HEK293T (cell line): ENCODE measurements around the gene PKP2.

ENCODE experiments used
- CTCF ChIA-PET: fragments of 350-600 bp; formaldehyde crosslinking; extraction: SDS; loops from one replicate; lab custom pipeline; 2021; ENCODE audit warnings: antibody characterized with exemption, inconsistent platforms; lab: Yijun Ruan, JAX
- POLR2A ChIA-PET: fragments of 350-600 bp; formaldehyde crosslinking; extraction: SDS; loops from one replicate; lab custom pipeline; 2020; ENCODE audit warnings: antibody characterized with exemption, inconsistent platforms; lab: Yijun Ruan, JAX
- DNase-seq: peaks from one replicate; pipeline ENCODE4 v3.0.0; 2012; ENCODE audit warnings: mixed read lengths; ENCODE audit errors: extremely low spot score
- ARNT ChIP-seq: fragments of 450-650 bp; IDR thresholded peaks from 2 replicates; pipeline ENCODE4 v1.6.1; 2017; ENCODE audit warnings: mild to moderate bottlenecking
- BHLHE40 ChIP-seq: fragments of 450-650 bp; IDR thresholded peaks from 2 replicates; pipeline ENCODE4 v1.6.1; 2016; ENCODE audit warnings: mild to moderate bottlenecking, moderate library complexity, borderline replicate concordance
- CTBP1 ChIP-seq: fragments of 450-650 bp; IDR thresholded peaks from 2 replicates; pipeline ENCODE4 v1.6.1; 2016; ENCODE audit warnings: borderline replicate concordance
- ELF4 ChIP-seq: fragments of 450-650 bp; IDR thresholded peaks from 2 replicates; pipeline ENCODE4 v1.6.1; 2017; ENCODE audit warnings: antibody characterized with exemption
- FOXA1 ChIP-seq: fragments of 450-650 bp; IDR thresholded peaks from 2 replicates; pipeline ENCODE4 v1.6.1; 2016; ENCODE audit warnings: mild to moderate bottlenecking
- FOXK2 ChIP-seq: fragments of 450-650 bp; IDR thresholded peaks from 2 replicates; pipeline ENCODE4 v1.6.1; 2016; ENCODE audit warnings: mild to moderate bottlenecking
- FOXM1 ChIP-seq: fragments of 450-650 bp; IDR thresholded peaks from 2 replicates; pipeline ENCODE4 v1.6.1; 2017; ENCODE audit warnings: mild to moderate bottlenecking, borderline replicate concordance
- HDGF ChIP-seq: fragments of 450-650 bp; IDR thresholded peaks from 2 replicates; pipeline ENCODE4 v1.6.1; 2017; ENCODE audit warnings: antibody characterized with exemption, borderline replicate concordance
- L3MBTL2 ChIP-seq: fragments of 450-650 bp; conservative IDR thresholded peaks from 2 replicates; pipeline ENCODE4 v1.6.1; 2016; ENCODE audit warnings: mild to moderate bottlenecking
- LEF1 ChIP-seq: fragments of 450-650 bp; IDR thresholded peaks from 2 replicates; pipeline ENCODE4 v1.6.1; 2017; ENCODE audit warnings: mild to moderate bottlenecking, borderline replicate concordance
- NFRKB ChIP-seq: fragments of 450-650 bp; IDR thresholded peaks from 2 replicates; pipeline ENCODE4 v1.6.1; 2016; ENCODE audit warnings: mild to moderate bottlenecking, moderate library complexity
- SP1 ChIP-seq: fragments of 450-650 bp; IDR thresholded peaks from 2 replicates; pipeline ENCODE4 v1.6.1; 2017
- SUZ12 ChIP-seq: fragments of 450-650 bp; IDR thresholded peaks from 2 replicates; pipeline ENCODE4 v1.6.1; 2016; ENCODE audit warnings: mild to moderate bottlenecking
- TARDBP ChIP-seq: fragments of 450-650 bp; IDR thresholded peaks from 2 replicates; pipeline ENCODE4 v1.6.1; 2016
- ZNF384 ChIP-seq: fragments of 450-650 bp; IDR thresholded peaks from 2 replicates; pipeline ENCODE4 v1.6.1; 2016
- TF ChIP-seq, protein P1 (sequence below): fragments of 450-650 bp; IDR thresholded peaks from 2 replicates; pipeline ENCODE4 v1.6.1; 2016

The PKP2 gene

GRCh38 chr12:32820376-32820931 is 76.1 kb downstream of the PKP2 start:
- POLR2A ChIA-PET = no interaction called here
- TF ChIP-seq ZNF384 = no peak
- CTCF ChIA-PET = no interaction called here
- no peak for DNase-seq

DNA sequence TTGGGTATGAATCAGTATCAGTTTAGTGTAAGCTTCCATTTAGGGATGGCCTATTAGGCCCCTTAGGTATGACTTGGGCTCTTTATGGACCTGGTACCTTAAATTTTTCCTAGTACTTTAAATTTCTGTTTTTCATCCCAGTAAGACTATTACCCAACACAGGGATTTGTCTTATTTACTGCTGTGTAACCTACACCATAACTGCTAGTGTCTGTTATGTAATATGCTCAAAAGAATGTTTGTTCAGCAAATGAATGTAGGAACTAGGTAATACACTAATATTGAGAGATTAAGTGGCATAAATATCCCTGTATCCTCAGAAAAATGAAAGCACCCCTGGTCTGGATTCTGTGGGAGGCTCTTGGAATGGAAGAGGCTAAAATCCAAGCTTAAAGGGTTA is 77.2 kb downstream of the PKP2 start:
- POLR2A ChIA-PET = no interaction called here
- no peak for DNase-seq
- CTCF ChIA-PET = no interaction called here

GRCh38 chr12:32811686-32812392 is 84.7 kb downstream of the PKP2 start:
- DNase-seq = no peak
- ChIA-PET CTCF (no interaction called here), POLR2A (no interaction called here)

More for the DNA sequence above, 77.2 kb downstream of the PKP2 start:
- TF ChIP-seq SUZ12 = no peak
- no peak for TF ChIP-seq FOXK2
- TF ChIP-seq, protein P1, sequence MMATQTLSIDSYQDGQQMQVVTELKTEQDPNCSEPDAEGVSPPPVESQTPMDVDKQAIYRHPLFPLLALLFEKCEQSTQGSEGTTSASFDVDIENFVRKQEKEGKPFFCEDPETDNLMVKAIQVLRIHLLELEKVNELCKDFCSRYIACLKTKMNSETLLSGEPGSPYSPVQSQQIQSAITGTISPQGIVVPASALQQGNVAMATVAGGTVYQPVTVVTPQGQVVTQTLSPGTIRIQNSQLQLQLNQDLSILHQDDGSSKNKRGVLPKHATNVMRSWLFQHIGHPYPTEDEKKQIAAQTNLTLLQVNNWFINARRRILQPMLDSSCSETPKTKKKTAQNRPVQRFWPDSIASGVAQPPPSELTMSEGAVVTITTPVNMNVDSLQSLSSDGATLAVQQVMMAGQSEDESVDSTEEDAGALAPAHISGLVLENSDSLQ = no peak
- no peak for TF ChIP-seq CTBP1
- no peak for TF ChIP-seq ARNT
- TF ChIP-seq NFRKB = no peak
- TF ChIP-seq TARDBP = no peak
- TF ChIP-seq FOXM1 = no peak
- TF ChIP-seq ZNF384 = no peak
- TF ChIP-seq HDGF = no peak
- no peak for TF ChIP-seq ELF4
- no peak for TF ChIP-seq FOXA1

GRCh38 chr12:32809846-32810245 is 86.7 kb downstream of the PKP2 start:
- no peak for DNase-seq

More at GRCh38 chr12:32811686-32812392, 84.7 kb downstream of the PKP2 start:
- no peak for TF ChIP-seq SUZ12
- TF ChIP-seq FOXM1 = no peak
- TF ChIP-seq SP1 = no peak
- no peak for TF ChIP-seq ZNF384
- no peak for TF ChIP-seq ARNT
- no peak for TF ChIP-seq FOXA1
- TF ChIP-seq ELF4 = no peak
- TF ChIP-seq TARDBP = no peak
- TF ChIP-seq, protein P1 = no peak
- TF ChIP-seq BHLHE40 = no peak
- TF ChIP-seq FOXK2 = no peak

DNA sequence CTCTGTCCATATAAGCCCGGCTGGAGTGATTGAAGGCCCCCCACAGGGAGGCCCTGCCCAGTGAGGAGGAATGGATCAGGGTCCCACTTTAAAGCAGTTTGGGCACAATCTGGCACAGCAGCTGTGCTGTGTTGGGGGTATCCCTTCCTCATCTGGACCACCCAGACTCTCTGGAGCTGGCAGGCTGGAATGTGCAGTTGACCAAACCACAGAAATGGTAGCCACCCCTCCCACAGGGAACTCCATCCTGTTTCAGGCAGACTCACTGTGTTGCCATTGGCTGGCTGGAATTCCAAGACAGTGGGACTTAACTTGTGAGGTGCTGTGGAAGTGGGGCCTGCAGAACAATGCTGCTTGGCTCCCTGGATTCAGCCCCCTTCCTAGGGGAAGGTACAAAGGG is 87.4 kb downstream of the PKP2 start:
- no peak for DNase-seq
- POLR2A ChIA-PET = no interaction called here
- no peak for TF ChIP-seq NFRKB
- TF ChIP-seq L3MBTL2 = no peak
- no peak for TF ChIP-seq SP1
- TF ChIP-seq FOXK2 = no peak
- TF ChIP-seq FOXM1 = no peak
- no peak for TF ChIP-seq SUZ12
- TF ChIP-seq TARDBP = no peak
- no peak for TF ChIP-seq ARNT
- no peak for TF ChIP-seq BHLHE40
- CTCF ChIA-PET = no interaction called here

More at GRCh38 chr12:32809846-32810245, 86.7 kb downstream of the PKP2 start:
- TF ChIP-seq ARNT (no peak), HDGF (no peak), BHLHE40 (no peak), L3MBTL2 (no peak), CTBP1 (no peak), ELF4 (no peak), FOXK2 (no peak), SP1 (no peak), LEF1 (no peak), ZNF384 (no peak), FOXM1 (no peak), FOXA1 (no peak)
- TF ChIP-seq, protein P1 = no peak
- ChIA-PET CTCF (no interaction called here), POLR2A (no interaction called here)

DNA sequence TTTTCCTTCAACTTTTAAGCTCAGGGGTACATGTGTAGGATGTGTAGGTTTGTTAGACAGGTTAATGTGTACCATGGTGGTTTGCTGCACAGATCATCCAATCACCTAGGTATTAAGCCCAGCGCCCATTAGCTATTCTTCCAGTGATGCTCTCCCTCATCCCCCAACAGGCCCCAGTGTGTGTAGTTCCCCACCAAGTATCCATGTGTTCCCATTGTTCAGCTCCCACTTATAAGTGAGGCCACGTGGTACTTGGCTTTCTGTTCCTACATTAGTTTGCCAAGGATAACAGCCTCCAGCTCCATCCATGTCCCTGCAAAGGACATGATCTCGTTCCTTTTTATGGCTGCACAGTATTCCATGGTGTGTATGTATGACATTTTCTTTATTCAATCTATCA is 92.3 kb downstream of the PKP2 start:
- POLR2A ChIA-PET = no interaction called here
- TF ChIP-seq CTBP1 (no peak), ELF4 (no peak), BHLHE40 (no peak), L3MBTL2 (no peak)
- CTCF ChIA-PET = no interaction called here
- no peak for DNase-seq
